A549 (cell line): Measurements from ENCODE around the gene NOL3. TPM values are rescaled to one million over a fixed set of nuclear protein-coding genes. Genes with fewer than 3 reads are reported as not detected.
A peak's percentile ranks its signal among the peaks of the same experiment; 100 is the strongest.

Experiments used
- ATAC-seq, 2 experiments: fragments of 200-7000 bp in 1 of 2; fragments of >200 bp in 1 of 2; cut with Nextera tagmentation in 1 of 2; cut with Tn5 transposase in 1 of 2; 3 replicates each; pipeline versions ENCODE4 v1.8.0 to v1.9.1; 2018 to 2020; ENCODE audit warnings: mild to moderate bottlenecking in 1 of 2, moderate library complexity in 1 of 2
- CTCF ChIA-PET: fragments of 300-600 bp; sonication (Branson Sonifier 250); formaldehyde crosslinking; extraction: SDS; loops from one replicate; lab custom pipeline; 2021; ENCODE audit warnings: antibody characterized with exemption, inconsistent platforms; lab: Yijun Ruan, JAX
- POLR2A ChIA-PET: fragments of 350-600 bp; formaldehyde crosslinking; extraction: SDS; loops from one replicate; lab custom pipeline; 2021; ENCODE audit warnings: antibody characterized with exemption, inconsistent platforms; lab: Yijun Ruan, JAX
- DNase-seq, 2 experiments: peaks; one replicate each; pipeline versions ENCODE4 v3.0.0 to v3.0.0-alpha.2; 2011 to 2016; ENCODE audit warnings: low read depth in 1 of 2, low spot score in 1 of 2
- FAIRE-seq: peaks from 2 replicates; lab custom pipeline; 2011; peaks lifted over from hg19 to GRCh38; lab: Jason Lieb, UNC
- H3K27ac ChIP-seq, 2 experiments: fragments of >200 bp; sonication (Bioruptor Twin); formaldehyde crosslinking; 3 replicates each; pipeline ENCODE4 v1.5.1; 2016 to 2017
- H3K4me1 ChIP-seq: fragments of >200 bp; sonication (Bioruptor Twin); formaldehyde crosslinking; 3 replicates; pipeline ENCODE4 v1.6.1; 2016
- H3K4me2 ChIP-seq: fragments of >200 bp; sonication (Bioruptor Twin); formaldehyde crosslinking; 3 replicates; pipeline ENCODE4 v1.6.1; 2016
- H3K4me3 ChIP-seq: fragments of >200 bp; sonication (Bioruptor Twin); formaldehyde crosslinking; 3 replicates; pipeline ENCODE4 v1.5.1; 2016
- H3K9me3 ChIP-seq: fragments of >200 bp; sonication (Bioruptor Twin); formaldehyde crosslinking; 3 replicates; pipeline ENCODE4 v1.6.1; 2016
- BCL3 ChIP-seq: fragments of >200 bp; sonication (Bioruptor Twin); formaldehyde crosslinking; IDR thresholded peaks from 3 replicates; pipeline ENCODE4 v1.6.1; 2016
- BHLHE40 ChIP-seq: IDR thresholded peaks from 2 replicates; pipeline ENCODE4 v1.6.1; 2012; ENCODE audit warnings: low read depth, low read length, inconsistent platforms
- CBX8 ChIP-seq: fragments of 200-600 bp; sonication (generic); IDR thresholded peaks from 2 replicates; pipeline ENCODE4 v1.6.1; 2016
- CEBPB ChIP-seq, 2 experiments: fragments of >200 bp in 1 of 2; sonication (Bioruptor Twin) in 1 of 2; formaldehyde crosslinking in 1 of 2; IDR thresholded peaks; 2 replicates each; pipeline ENCODE4 v1.6.1; 2012 to 2016
- CHD2 ChIP-seq: fragments of 150-350 bp; IDR thresholded peaks from 2 replicates; pipeline ENCODE4 v1.6.1; 2014; ENCODE audit warnings: low read length; ENCODE audit not compliant: partially characterized antibody
- E2F6 ChIP-seq: IDR thresholded peaks from 2 replicates; pipeline ENCODE4 v1.6.1; 2012; ENCODE audit warnings: low read depth, borderline replicate concordance
- ESRRA ChIP-seq: fragments of 150-350 bp; IDR thresholded peaks from 2 replicates; pipeline ENCODE4 v1.6.1; 2014; ENCODE audit warnings: mild to moderate bottlenecking, low read length, borderline replicate concordance
- FOSL2 ChIP-seq, 2 experiments: fragments of 450-650 bp in 1 of 2; fragments of >200 bp in 1 of 2; sonication (Bioruptor Twin) in 1 of 2; formaldehyde crosslinking; IDR thresholded peaks; 2 replicates each; pipeline versions ENCODE4 v1.5.0 to v1.6.1; 2016 to 2020; ENCODE audit warnings: mild to moderate bottlenecking in 1 of 2, moderate library complexity in 1 of 2
- FOXS1 ChIP-seq: fragments of 250-450 bp; sonication (Bioruptor Pico); IDR thresholded peaks from 2 replicates; pipeline ENCODE4 v1.5.0; 2020; ENCODE audit warnings: mild to moderate bottlenecking, moderate library complexity
- GATA3 ChIP-seq: IDR thresholded peaks from 2 replicates; pipeline ENCODE4 v1.6.1; 2012; ENCODE audit warnings: borderline replicate concordance
- HDAC2 ChIP-seq: fragments of 200-600 bp; sonication (generic); IDR thresholded peaks from 2 replicates; pipeline ENCODE4 v1.6.1; 2016
- HOXB5 ChIP-seq: fragments of 250-450 bp; sonication (Bioruptor Pico); IDR thresholded peaks from 2 replicates; pipeline ENCODE4 v1.5.0; 2020; ENCODE audit warnings: mild to moderate bottlenecking, moderate library complexity
- JUNB ChIP-seq: fragments of >200 bp; sonication (Bioruptor Twin); formaldehyde crosslinking; IDR thresholded peaks from 2 replicates; pipeline ENCODE4 v1.6.1; 2016
- MAZ ChIP-seq: fragments of 150-350 bp; IDR thresholded peaks from 2 replicates; pipeline ENCODE4 v1.6.1; 2014; ENCODE audit warnings: antibody characterized with exemption, low read depth, low read length, borderline replicate concordance
- NR3C1 ChIP-seq: fragments of >200 bp; sonication (Bioruptor Twin); formaldehyde crosslinking; IDR thresholded peaks from 3 replicates; pipeline ENCODE4 v1.6.1; 2017
- PHF8 ChIP-seq: fragments of 200-600 bp; sonication (generic); IDR thresholded peaks from 2 replicates; pipeline ENCODE4 v1.6.1; 2016; ENCODE audit warnings: low read depth, mild to moderate bottlenecking, antibody characterized with exemption, moderate library complexity, borderline replicate concordance
- RAD21 ChIP-seq, 2 experiments: fragments of >200 bp in 1 of 2; sonication (Bioruptor Twin) in 1 of 2; formaldehyde crosslinking in 1 of 2; IDR thresholded peaks in 1 of 2; conservative IDR thresholded peaks in 1 of 2; 2 replicates in 1 of 2; 3 replicates in 1 of 2; pipeline ENCODE4 v1.6.1; 2012 to 2018; ENCODE audit warnings: inconsistent platforms in 1 of 2
- RCOR1 ChIP-seq: fragments of 150-350 bp; IDR thresholded peaks from 2 replicates; pipeline ENCODE4 v1.6.1; 2014; ENCODE audit warnings: antibody characterized with exemption, low read length, low read depth
- SMC3 ChIP-seq: fragments of >200 bp; sonication (Bioruptor Twin); formaldehyde crosslinking; IDR thresholded peaks from 3 replicates; pipeline ENCODE4 v1.6.1; 2018; ENCODE audit warnings: inconsistent platforms
- TP53 ChIP-seq: fragments of 250-450 bp; sonication (Bioruptor Pico); IDR thresholded peaks from 2 replicates; pipeline ENCODE4 v1.5.0; 2021; ENCODE audit warnings: mild to moderate bottlenecking, moderate library complexity
- ZC3H11A ChIP-seq: fragments of 450-650 bp; IDR thresholded peaks from 2 replicates; pipeline ENCODE4 v1.6.1; 2014; ENCODE audit warnings: antibody characterized with exemption, mild to moderate bottlenecking
- ZSCAN20 ChIP-seq: fragments of 250-450 bp; sonication (Bioruptor Pico); IDR thresholded peaks from 2 replicates; pipeline ENCODE4 v1.8.0; 2022; ENCODE audit warnings: mild to moderate bottlenecking, moderate library complexity
- WGBS: methylation state at CpG from one replicate; pipeline ENCODE4 v1.1.6; 2017; ENCODE audit errors: missing lambda C conversion rate; 5-methylcytosine and 5-hydroxymethylcytosine counted together
- polyA plus RNA-seq, 4 experiments: library from polyadenylated mRNA; depleted of rRNA in 3 of 4; stranded (reverse); fragments of >200 nt; fragmentation: RNase III in 1 of 4; extraction: RNeasy Plus Mini Kit Qiagen cat#74134 plus additional on column Dnase treatment in 1 of 4; gene quantifications; 2 replicates in 3 of 4; 3 replicates in 1 of 4; pipeline ENCODE4 v1.2.3, GENCODE V29; 2011 to 2017
- TF ChIP-seq, protein P1 (sequence below): fragments of 450-650 bp; IDR thresholded peaks from 2 replicates; pipeline ENCODE4 v1.6.1; 2014; ENCODE audit warnings: antibody characterized with exemption
- TF ChIP-seq, protein P2 (sequence below): fragments of 200-600 bp; sonication (generic); IDR thresholded peaks from 2 replicates; pipeline ENCODE4 v1.6.1; 2016; ENCODE audit warnings: antibody characterized with exemption, mild to moderate bottlenecking, moderate library complexity

The NOL3 gene
- polyA plus RNA-seq, 2 of the 4 experiments (the other 2 are of a cell fraction), result 22.6 to 39.1 TPM

DNA sequence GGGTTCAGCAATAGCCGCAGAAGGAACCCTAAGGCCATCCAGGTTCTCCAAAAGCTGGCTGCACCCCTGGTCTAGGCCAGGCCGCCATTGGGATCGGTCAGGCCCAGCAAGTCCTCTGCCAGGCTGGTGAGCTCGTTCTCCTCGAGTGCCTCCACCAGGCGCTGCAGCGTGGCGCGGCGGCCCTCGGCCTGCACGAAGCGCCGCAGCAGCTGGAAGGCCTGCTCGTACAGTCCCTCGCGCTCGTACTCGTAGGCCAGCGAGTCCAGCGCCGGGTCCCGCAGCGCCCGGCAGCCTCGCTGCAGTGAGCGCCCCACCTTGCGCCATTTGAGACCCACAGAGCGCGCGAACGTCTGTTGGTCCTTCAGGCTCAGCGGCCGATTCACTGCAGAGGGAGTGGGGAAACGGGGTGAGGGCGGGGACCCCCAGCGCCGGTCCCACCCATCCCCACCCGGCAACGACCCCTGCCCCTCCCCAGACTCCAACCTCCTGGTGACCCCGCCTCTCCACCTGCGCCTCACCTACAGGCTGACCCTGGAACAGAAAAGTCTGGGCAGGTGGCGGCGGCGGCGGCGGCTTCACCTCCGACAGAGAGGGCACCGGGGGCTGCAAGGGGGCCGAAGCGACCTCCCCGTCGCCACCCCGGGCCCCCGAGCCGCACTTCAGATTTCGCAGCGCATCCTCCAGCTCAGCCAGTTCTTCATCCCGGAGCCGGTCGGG, 15.6 kb upstream of the NOL3 start:
- Histone ChIP-seq H3K4me2 (peak overlapping the region; percentile 83), H3K9me3 (no peaks in the 10 kb centered on the region), H3K4me1 (peaks cover 21% of the 10 kb centered on the region), H3K27ac (peak overlapping the region in 1 of 2 experiments; percentile 44; a peak in 2 of 6 replicates), H3K4me3 (no peak overlapping the region; the same call in 2 of the 3 replicates)
- no peak for ATAC-seq
- DNase-seq, result no peak
- WGBS, result 88% methylated on average over 47 of the region's 61 CpGs
- no peak for FAIRE-seq
- POLR2A ChIA-PET, result interaction anchor here (1.1 to 1.6 kb wide), 2 partner anchors 16 to 137 kb away, joined by 3 to 6 read pairs; partner anchors contain the start of gene NOL3
- TF ChIP-seq FOSL2 (IDR thresholded peaks at IDR 0.05) (no peak), FOSL2 (CRISPR knock-in tag; IDR thresholded peaks at IDR 0.05) (no peak), CHD2 (no peak), HDAC2 (no peak), PHF8 (no peak), GATA3 (no peak), RAD21 (conservative IDR thresholded peaks at IDR 0.05 in 1 of 2, IDR thresholded peaks at IDR 0.05 in 1 of 2) (no peak), SMC3 (no peak), FOXS1 (CRISPR knock-in tag) (no peak), JUNB (no peak)
- TF ChIP-seq, protein P1, sequence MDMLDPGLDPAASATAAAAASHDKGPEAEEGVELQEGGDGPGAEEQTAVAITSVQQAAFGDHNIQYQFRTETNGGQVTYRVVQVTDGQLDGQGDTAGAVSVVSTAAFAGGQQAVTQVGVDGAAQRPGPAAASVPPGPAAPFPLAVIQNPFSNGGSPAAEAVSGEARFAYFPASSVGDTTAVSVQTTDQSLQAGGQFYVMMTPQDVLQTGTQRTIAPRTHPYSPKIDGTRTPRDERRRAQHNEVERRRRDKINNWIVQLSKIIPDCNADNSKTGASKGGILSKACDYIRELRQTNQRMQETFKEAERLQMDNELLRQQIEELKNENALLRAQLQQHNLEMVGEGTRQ, result no peak
- TF ChIP-seq, all 56 proteins: peak for 0
- CTCF ChIA-PET, result interaction anchor here (0.6 to 16.0 kb wide), 68 partner anchors 14 to 275 kb away, joined by 3 to 314 read pairs (median 6); partner anchors contain the start of genes CBFB, CDH16, CES3 and CES4A

- H3K4me2 ChIP-seq, result peak overlapping the region; percentile 83
- POLR2A ChIA-PET, result interaction anchor here (1.1 to 1.6 kb wide), 2 partner anchors 15 to 138 kb away, joined by 3 to 6 read pairs; partner anchors contain the start of gene NOL3
- H3K4me1 ChIP-seq, result peaks cover 21% of the 10 kb centered on the region
- 42% methylated on average over 18 of the region's 74 CpGs for WGBS
- DNase-seq, result peak; percentile 72 to 79
- no peak overlapping the region; the same call in 2 of the 3 replicates for H3K4me3 ChIP-seq
- no peak for FAIRE-seq
- peak overlapping the region in 1 of 2 experiments; percentile 44; a peak in 2 of 6 replicates for H3K27ac ChIP-seq
- ATAC-seq, result peak; percentile 42 to 72; a peak in 5 of 6 replicates
- H3K9me3 ChIP-seq, result no peaks in the 10 kb centered on the region
- CTCF ChIA-PET, result interaction anchor here (0.6 to 16.0 kb wide), 71 partner anchors 13 to 388 kb away, joined by 3 to 314 read pairs (median 6); partner anchors contain the start of genes CBFB, CDH16, CES3 and CES4A
- TF ChIP-seq E2F6 (peak; percentile 18; the same call in 1 of the 2 replicates), ZC3H11A (no peak), SMC3 (peak; percentile 91), GATA3 (no peak), FOSL2 (IDR thresholded peaks at IDR 0.05) (no peak), FOSL2 (CRISPR knock-in tag; IDR thresholded peaks at IDR 0.05) (no peak), ZSCAN20 (CRISPR knock-in tag) (no peak), CBX8 (no peak), RAD21 (conservative IDR thresholded peaks at IDR 0.05 in 1 of 2, IDR thresholded peaks at IDR 0.05 in 1 of 2) (peak; percentile 76 to 89), BHLHE40 (no peak), ESRRA (no peak), BCL3 (no peak), CEBPB (IDR thresholded peaks at IDR 0.05) (no peak), MAZ (no peak), NR3C1 (no peak), RCOR1 (no peak), TP53 (CRISPR knock-in tag) (peak; percentile 37; the same call in 1 of the 2 replicates), HOXB5 (no peak)
- TF ChIP-seq, protein P1, result no peak
- TF ChIP-seq, protein P2, sequence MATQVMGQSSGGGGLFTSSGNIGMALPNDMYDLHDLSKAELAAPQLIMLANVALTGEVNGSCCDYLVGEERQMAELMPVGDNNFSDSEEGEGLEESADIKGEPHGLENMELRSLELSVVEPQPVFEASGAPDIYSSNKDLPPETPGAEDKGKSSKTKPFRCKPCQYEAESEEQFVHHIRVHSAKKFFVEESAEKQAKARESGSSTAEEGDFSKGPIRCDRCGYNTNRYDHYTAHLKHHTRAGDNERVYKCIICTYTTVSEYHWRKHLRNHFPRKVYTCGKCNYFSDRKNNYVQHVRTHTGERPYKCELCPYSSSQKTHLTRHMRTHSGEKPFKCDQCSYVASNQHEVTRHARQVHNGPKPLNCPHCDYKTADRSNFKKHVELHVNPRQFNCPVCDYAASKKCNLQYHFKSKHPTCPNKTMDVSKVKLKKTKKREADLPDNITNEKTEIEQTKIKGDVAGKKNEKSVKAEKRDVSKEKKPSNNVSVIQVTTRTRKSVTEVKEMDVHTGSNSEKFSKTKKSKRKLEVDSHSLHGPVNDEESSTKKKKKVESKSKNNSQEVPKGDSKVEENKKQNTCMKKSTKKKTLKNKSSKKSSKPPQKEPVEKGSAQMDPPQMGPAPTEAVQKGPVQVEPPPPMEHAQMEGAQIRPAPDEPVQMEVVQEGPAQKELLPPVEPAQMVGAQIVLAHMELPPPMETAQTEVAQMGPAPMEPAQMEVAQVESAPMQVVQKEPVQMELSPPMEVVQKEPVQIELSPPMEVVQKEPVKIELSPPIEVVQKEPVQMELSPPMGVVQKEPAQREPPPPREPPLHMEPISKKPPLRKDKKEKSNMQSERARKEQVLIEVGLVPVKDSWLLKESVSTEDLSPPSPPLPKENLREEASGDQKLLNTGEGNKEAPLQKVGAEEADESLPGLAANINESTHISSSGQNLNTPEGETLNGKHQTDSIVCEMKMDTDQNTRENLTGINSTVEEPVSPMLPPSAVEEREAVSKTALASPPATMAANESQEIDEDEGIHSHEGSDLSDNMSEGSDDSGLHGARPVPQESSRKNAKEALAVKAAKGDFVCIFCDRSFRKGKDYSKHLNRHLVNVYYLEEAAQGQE, result no peak
These were observed 14.8 kb upstream of the NOL3 start for GRCh38 chr16:67155295-67156142.
